Gastrocnemius medialis (tissue), 4 donors: Measurements from ENCODE around the gene RNF220. TPM values are rescaled to one million over a fixed set of nuclear protein-coding genes. Genes with fewer than 3 reads are reported as not detected.

Experiments used
- ATAC-seq, 2 donors: fragments of 150-250 bp; one replicate each; pipeline ENCODE4 v1.9.1; 2016
- DNase-seq, 2 donors: peaks; one replicate each; pipeline ENCODE4 v3.0.0-alpha.2; 2019
- H3K27ac ChIP-seq, 4 donors: fragments of 200-600 bp; sonication (generic); 1 replicate in 1 of 4; 2 replicates in 3 of 4; pipeline ENCODE4 v1.5.1; 2016 to 2018; ENCODE audit warnings: mild to moderate bottlenecking in 2 of 4, moderate library complexity in 1 of 4
- H3K27me3 ChIP-seq, 3 donors: fragments of 200-600 bp; sonication (generic) in 2 of 3; 1 replicate in 1 of 3; 2 replicates in 2 of 3; pipeline versions ENCODE4 v1.5.1 to v1.6.0; 2016 to 2019; ENCODE audit warnings: mild to moderate bottlenecking in 1 of 3, moderate library complexity in 1 of 3
- H3K36me3 ChIP-seq, 2 donors: fragments of 200-600 bp; sonication (generic) in 1 of 2; one replicate each; pipeline ENCODE4 v1.5.1; 2017 to 2018
- H3K4me1 ChIP-seq, 2 donors: fragments of 200-600 bp; sonication (generic) in 1 of 2; one replicate each; pipeline ENCODE4 v1.5.1; 2016 to 2017; ENCODE audit warnings: mild to moderate bottlenecking in 2 of 2
- H3K4me3 ChIP-seq, 4 donors: fragments of 200-600 bp; sonication (generic) in 3 of 4; 1 replicate in 1 of 4; 2 replicates in 3 of 4; pipeline ENCODE4 v1.5.1; 2016 to 2019; ENCODE audit warnings: mild to moderate bottlenecking in 2 of 4
- H3K9me3 ChIP-seq, 3 donors: fragments of 200-600 bp; sonication (generic) in 2 of 3; 1 replicate in 1 of 3; 2 replicates in 2 of 3; pipeline ENCODE4 v1.5.1; 2016 to 2019
- POLR2A ChIP-seq, 2 donors: fragments of 450-650 bp; IDR thresholded peaks; one replicate each; pipeline ENCODE4 v1.6.1; 2017; ENCODE audit warnings: antibody characterized with exemption in 2 of 2, mild to moderate bottlenecking in 2 of 2, moderate library complexity in 2 of 2
- in situ Hi-C, 4 donors: fragments of 200-750 bp; cut with MboI; loops; one replicate each; pipeline versions ENCODE4 v1.15.0 to v1.8.0; 2017; ENCODE audit warnings: low sequenced_read_pairs in 4 of 4
- intact Hi-C: fragments of 100-400 bp; cut with DNase I; formaldehyde crosslinking; loops from one replicate; pipeline ENCODE4 v1.15.1; 2023; ENCODE audit warnings: low total_unique reads
- total RNA-seq, 4 donors: library from RNA; depleted of rRNA; stranded (reverse); fragments of >200 nt; gene quantifications; one replicate each; pipeline versions ENCODE4 v1.1.0 to v1.2.3, GENCODE V29; 2016
- TF ChIP-seq, protein P1 (sequence below), 5 experiments: fragments of 450-650 bp in 3 of 5; fragments of 200-600 bp in 2 of 5; sonication (generic) in 2 of 5; IDR thresholded peaks in 4 of 5; conservative IDR thresholded peaks in 1 of 5; 1 replicate in 4 of 5; 2 replicates in 1 of 5; pipeline ENCODE4 v1.5.1; 2016 to 2019; ENCODE audit warnings: antibody characterized with exemption in 5 of 5, mild to moderate bottlenecking in 3 of 5, moderate library complexity in 3 of 5

Gene RNF220
- total RNA-seq, 4 donors from 2014 or later, result 91.2 to 172 (median 128) TPM

GRCh38 chr1:44496541-44497171 is 91.6 kb downstream of the RNF220 start:
- peaks cover 0 to 14% (median 4%) of the 10 kb centered on the region in 3 donors for H3K27me3 ChIP-seq
- H3K4me3 ChIP-seq, result no peak overlapping the region
- no peak for TF ChIP-seq POLR2A (IDR thresholded peaks at IDR 0.05)
- TF ChIP-seq, protein P1, sequence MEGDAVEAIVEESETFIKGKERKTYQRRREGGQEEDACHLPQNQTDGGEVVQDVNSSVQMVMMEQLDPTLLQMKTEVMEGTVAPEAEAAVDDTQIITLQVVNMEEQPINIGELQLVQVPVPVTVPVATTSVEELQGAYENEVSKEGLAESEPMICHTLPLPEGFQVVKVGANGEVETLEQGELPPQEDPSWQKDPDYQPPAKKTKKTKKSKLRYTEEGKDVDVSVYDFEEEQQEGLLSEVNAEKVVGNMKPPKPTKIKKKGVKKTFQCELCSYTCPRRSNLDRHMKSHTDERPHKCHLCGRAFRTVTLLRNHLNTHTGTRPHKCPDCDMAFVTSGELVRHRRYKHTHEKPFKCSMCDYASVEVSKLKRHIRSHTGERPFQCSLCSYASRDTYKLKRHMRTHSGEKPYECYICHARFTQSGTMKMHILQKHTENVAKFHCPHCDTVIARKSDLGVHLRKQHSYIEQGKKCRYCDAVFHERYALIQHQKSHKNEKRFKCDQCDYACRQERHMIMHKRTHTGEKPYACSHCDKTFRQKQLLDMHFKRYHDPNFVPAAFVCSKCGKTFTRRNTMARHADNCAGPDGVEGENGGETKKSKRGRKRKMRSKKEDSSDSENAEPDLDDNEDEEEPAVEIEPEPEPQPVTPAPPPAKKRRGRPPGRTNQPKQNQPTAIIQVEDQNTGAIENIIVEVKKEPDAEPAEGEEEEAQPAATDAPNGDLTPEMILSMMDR (IDR thresholded peaks at IDR 0.05 in 4 of 5, conservative IDR thresholded peaks at IDR 0.05 in 1 of 5), result no peak
- ATAC-seq (peak in 1 of 2 donors; percentile 30), DNase-seq (no peak)
- H3K27ac ChIP-seq, result no peak overlapping the region
- no peaks in the 10 kb centered on the region for H3K9me3 ChIP-seq
- intact Hi-C loops (no loop called here), in situ Hi-C loops (no loop called here)
- no peaks in the 10 kb centered on the region for H3K36me3 ChIP-seq
- no peaks in the 10 kb centered on the region for H3K4me1 ChIP-seq

GRCh38 chr1:44497422-44498170 is 92.5 kb downstream of the RNF220 start:
- TF ChIP-seq POLR2A (IDR thresholded peaks at IDR 0.05), result no peak
- TF ChIP-seq, protein P1 (IDR thresholded peaks at IDR 0.05 in 4 of 5, conservative IDR thresholded peaks at IDR 0.05 in 1 of 5), result no peak
- in situ Hi-C loops (no loop called here), intact Hi-C loops (no loop called here)
- H3K36me3 ChIP-seq, result no peaks in the 10 kb centered on the region
- no peaks in the 10 kb centered on the region for H3K9me3 ChIP-seq
- no peak overlapping the region for H3K4me3 ChIP-seq
- DNase-seq, result no peak
- ATAC-seq, result no peak
- no peaks in the 10 kb centered on the region for H3K4me1 ChIP-seq
- peaks cover 0 to 14% (median 4%) of the 10 kb centered on the region in 3 donors for H3K27me3 ChIP-seq
- no peak overlapping the region for H3K27ac ChIP-seq

- DNase-seq (no peak), ATAC-seq (no peak)
- no peak overlapping the region for H3K4me3 ChIP-seq
- peaks cover 0 to 14% (median 4%) of the 10 kb centered on the region in 3 donors for H3K27me3 ChIP-seq
- H3K4me1 ChIP-seq, result no peaks in the 10 kb centered on the region
- intact Hi-C loops, result no loop called here
- in situ Hi-C loops, result no loop called here
- no peaks in the 10 kb centered on the region for H3K9me3 ChIP-seq
- H3K27ac ChIP-seq, result no peak overlapping the region
- TF ChIP-seq, protein P1 (IDR thresholded peaks at IDR 0.05 in 4 of 5, conservative IDR thresholded peaks at IDR 0.05 in 1 of 5), result no peak
- TF ChIP-seq POLR2A (IDR thresholded peaks at IDR 0.05), result no peak
- H3K36me3 ChIP-seq, result no peaks in the 10 kb centered on the region
Observed at GRCh38 chr1:44499306-44499705, 94.3 kb downstream of the RNF220 start.

GRCh38 chr1:44500181-44501046 is 95.4 kb downstream of the RNF220 start:
- no peak for ATAC-seq
- H3K27ac ChIP-seq, result no peak overlapping the region
- TF ChIP-seq, protein P1 (IDR thresholded peaks at IDR 0.05 in 4 of 5, conservative IDR thresholded peaks at IDR 0.05 in 1 of 5), result peak in 2 of 5 experiments; percentile 40 to 42
- TF ChIP-seq POLR2A (IDR thresholded peaks at IDR 0.05), result no peak
- intact Hi-C loops, result loop anchor here (10.0 kb wide), 1 partner anchor 96 kb away; the partner anchor contains the start of gene RNF220
- H3K4me1 ChIP-seq, result no peaks in the 10 kb centered on the region
- in situ Hi-C loops, result no loop called here
- no peak for DNase-seq
- H3K4me3 ChIP-seq, result no peak overlapping the region
- H3K9me3 ChIP-seq, result no peaks in the 10 kb centered on the region
- H3K36me3 ChIP-seq, result no peaks in the 10 kb centered on the region
- peaks cover 0 to 14% (median 4%) of the 10 kb centered on the region in 3 donors for H3K27me3 ChIP-seq
